ENCODE measurements around the gene CATSPERZ. TPM values are rescaled to one million over a fixed set of nuclear protein-coding genes. Genes with fewer than 3 reads are reported as not detected.

Gene CATSPERZ
- total and polyA plus RNA-seq, 2 donors (not counting 3 experiments of a cell fraction or from before 2014, with no cell fraction given): 0.11 TPM; not detected in 1

DNA sequence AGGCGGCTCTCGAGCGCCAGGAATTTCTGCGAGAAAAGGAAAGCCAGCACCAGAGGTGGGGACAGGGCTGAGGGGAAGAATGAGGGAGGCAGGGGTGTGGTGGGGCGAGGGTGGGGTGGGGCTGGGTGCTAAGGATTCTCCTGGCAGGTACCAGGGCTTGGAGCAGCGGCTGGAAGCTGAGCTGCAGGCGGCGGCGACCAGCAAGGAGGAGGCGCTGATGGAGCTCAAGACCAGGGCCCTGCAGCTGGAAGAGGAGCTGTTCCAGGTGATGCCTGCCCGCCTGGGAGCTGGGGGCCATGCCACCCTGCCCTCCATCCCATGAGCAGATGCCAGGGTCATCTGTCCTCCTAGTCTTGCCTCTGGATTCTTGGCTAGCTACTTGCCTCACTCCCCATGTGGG lies 49.2 kb downstream of the CATSPERZ start:
- POLR2A ChIA-PET: no interaction called here
- H3K4me1 ChIP-seq (ENCODE audit: control insufficient read depth, extremely low read depth, insufficient read depth, low read length): no peaks in the 10 kb centered on the region
- CTCF ChIA-PET: interaction anchor here (0.7 to 1.5 kb wide), 3 partner anchors 18 to 45 kb away, joined by 3 to 7 read pairs (median 3); partner anchors contain the start of genes ESRRA and PRDX5

More for the DNA sequence above, 49.2 kb downstream of the CATSPERZ start:
- Histone ChIP-seq H3K27me3 (ENCODE audit: control insufficient read depth in 2 of 2, insufficient read depth in 2 of 2, low read length in 2 of 2) (no peaks in the 10 kb centered on the region), H3K9me1 (replicated peaks; ENCODE audit: control insufficient read depth, extremely low read depth, insufficient read depth, low read length) (no peaks in the 10 kb centered on the region), H3K27ac (ENCODE audit: insufficient read depth, low read depth, low read length) (no peak overlapping the region), H3K9ac (replicated peaks; ENCODE audit: extremely low read depth, insufficient read depth, low read length) (no peak overlapping the region), H2AFZ (ENCODE audit: low read depth, low read length) (no peak overlapping the region), H3K79me2 (ENCODE audit: control insufficient read depth, insufficient read depth, low read length) (no peaks in the 10 kb centered on the region), H3K36me3 (ENCODE audit: control insufficient read depth in 2 of 2, extremely low read depth in 1 of 2, insufficient read depth in 2 of 2, low read length in 2 of 2) (no peaks in the 10 kb centered on the region), H3K4me3 (replicated peaks in 1 of 3; ENCODE audit: insufficient read depth in 1 of 3, low read depth in 1 of 3, low read length in 3 of 3) (no peak overlapping the region), H3K9me3 (replicated peaks; ENCODE audit: control insufficient read depth, insufficient read depth, low read length) (no peaks in the 10 kb centered on the region), H3K4me2 (ENCODE audit: insufficient read depth, low read length) (no peak overlapping the region), H4K20me1 (replicated peaks; ENCODE audit: control insufficient read depth, extremely low read depth, insufficient read depth, low read length) (no peaks in the 10 kb centered on the region)
- intact Hi-C loops (cut with micrococcal nuclease) (no loop called here), dilution Hi-C loops (cut with MboI; ENCODE audit: extremely low pct_ligation_motif_present, low sequenced_read_pairs) (no loop called here)
- no peak for FAIRE-seq
- DNase-seq (ENCODE audit: low read depth, low spot score): no peak
- BruUV-seq (replicated peaks): no TSS peak
- TF ChIP-seq GATA2 (IDR thresholded peaks at IDR 0.05; ENCODE audit: insufficient read depth, insufficient read length, low read depth, low read length) (no peak), JUN (IDR thresholded peaks at IDR 0.05; ENCODE audit: borderline replicate concordance, insufficient read depth, insufficient read length, low read depth) (no peak), EZH2 (IDR thresholded peaks at IDR 0.05; ENCODE audit: borderline replicate concordance, low read depth, low read length, severe bottlenecking) (no peak), POLR2A (IDR thresholded peaks at IDR 0.05; ENCODE audit: low read depth, low read length) (no peak), FOS (IDR thresholded peaks at IDR 0.05; ENCODE audit: borderline replicate concordance, insufficient read depth, low read length) (no peak), MYC (IDR thresholded peaks at IDR 0.05; ENCODE audit: low read depth, low read length) (no peak), POLR2AphosphoS5 (IDR thresholded peaks at IDR 0.05; ENCODE audit: insufficient read depth, low read depth, low read length) (no peak)
- TF ChIP-seq, protein P1, sequence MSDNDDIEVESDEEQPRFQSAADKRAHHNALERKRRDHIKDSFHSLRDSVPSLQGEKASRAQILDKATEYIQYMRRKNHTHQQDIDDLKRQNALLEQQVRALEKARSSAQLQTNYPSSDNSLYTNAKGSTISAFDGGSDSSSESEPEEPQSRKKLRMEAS (IDR thresholded peaks at IDR 0.05; ENCODE audit: insufficient read depth, insufficient read length): no peak
- TF ChIP-seq, protein P2, sequence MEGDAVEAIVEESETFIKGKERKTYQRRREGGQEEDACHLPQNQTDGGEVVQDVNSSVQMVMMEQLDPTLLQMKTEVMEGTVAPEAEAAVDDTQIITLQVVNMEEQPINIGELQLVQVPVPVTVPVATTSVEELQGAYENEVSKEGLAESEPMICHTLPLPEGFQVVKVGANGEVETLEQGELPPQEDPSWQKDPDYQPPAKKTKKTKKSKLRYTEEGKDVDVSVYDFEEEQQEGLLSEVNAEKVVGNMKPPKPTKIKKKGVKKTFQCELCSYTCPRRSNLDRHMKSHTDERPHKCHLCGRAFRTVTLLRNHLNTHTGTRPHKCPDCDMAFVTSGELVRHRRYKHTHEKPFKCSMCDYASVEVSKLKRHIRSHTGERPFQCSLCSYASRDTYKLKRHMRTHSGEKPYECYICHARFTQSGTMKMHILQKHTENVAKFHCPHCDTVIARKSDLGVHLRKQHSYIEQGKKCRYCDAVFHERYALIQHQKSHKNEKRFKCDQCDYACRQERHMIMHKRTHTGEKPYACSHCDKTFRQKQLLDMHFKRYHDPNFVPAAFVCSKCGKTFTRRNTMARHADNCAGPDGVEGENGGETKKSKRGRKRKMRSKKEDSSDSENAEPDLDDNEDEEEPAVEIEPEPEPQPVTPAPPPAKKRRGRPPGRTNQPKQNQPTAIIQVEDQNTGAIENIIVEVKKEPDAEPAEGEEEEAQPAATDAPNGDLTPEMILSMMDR (IDR thresholded peaks at IDR 0.05; ENCODE audit: extremely low read depth in 1 of 2, insufficient read depth in 1 of 2, low read depth in 1 of 2, low read length in 2 of 2): no peak

Data from endothelial cell of umbilical vein (primary cell).